Stimulated activated CD4-positive, alpha-beta T cell treated with anti-CD3 and anti-CD28 coated beads, Interleukin-12 subunit alpha, Interleukin-12 subunit beta, amount 100 ng/mL, for 24 hours (primary cell): ENCODE results near the gene TMEM259.

Experiments
- DNase-seq, 2 experiments: peaks; one replicate each; pipeline ENCODE4 v3.0.0-alpha.2; 2020; ENCODE audit warnings: low read depth in 2 of 2

Gene TMEM259

DNA sequence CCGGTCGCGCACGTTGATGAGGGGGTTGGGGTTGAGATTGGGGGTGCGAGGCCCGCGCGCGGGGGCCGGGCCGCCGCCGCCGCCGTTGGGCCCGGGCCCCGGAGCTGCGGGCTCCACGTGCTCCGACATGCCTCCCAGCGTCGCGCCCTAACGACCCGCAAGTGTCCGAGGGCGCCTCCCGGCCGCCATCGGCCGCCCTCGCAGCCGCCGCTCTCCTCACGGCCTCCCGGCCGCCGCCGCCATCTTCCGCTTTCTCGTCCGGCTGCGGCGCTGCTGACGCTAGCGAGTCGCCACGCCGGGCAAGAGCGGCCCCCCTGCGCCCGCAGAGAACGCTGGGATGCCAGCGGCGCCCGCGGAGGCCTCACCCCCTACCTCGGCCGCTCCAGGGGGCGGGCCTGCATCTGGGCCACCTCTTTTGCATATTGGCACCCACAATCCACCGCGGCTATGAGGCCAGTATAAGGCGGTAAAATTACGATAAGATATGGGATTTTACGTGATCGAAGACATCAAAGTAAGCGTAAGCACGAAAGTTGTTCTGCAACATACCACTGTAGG is at the start of gene TMEM259:
Gene TMEM259 (minus strand): TSS at position 256 of the 558 bp plus-strand sequence. CDS start 127 bp downstream, at position 129.
- DNase-seq: peak; percentile 92 to 94

DNA sequence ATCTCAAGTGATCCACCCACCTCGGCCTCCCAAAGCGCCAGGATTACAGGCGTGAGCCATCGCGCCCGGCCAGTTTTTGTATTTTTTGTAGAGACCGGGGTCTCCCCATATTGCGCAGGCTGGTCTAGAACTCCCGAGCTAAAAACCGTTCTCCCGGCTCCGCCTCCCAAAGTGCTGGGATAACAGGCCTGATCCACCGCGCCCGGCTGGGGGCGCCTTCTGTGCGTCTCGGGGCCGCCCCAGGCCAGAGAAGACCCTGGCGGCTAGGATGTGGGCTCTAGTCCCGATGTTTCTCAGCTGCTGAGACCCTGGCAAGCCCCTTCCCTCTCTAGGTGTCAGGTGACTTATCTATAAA is 49.6 kb upstream of the TMEM259 start:
- DNase-seq: no peak

- DNase-seq: no peak
These were observed 48.3 kb upstream of the TMEM259 start for GRCh38 chr19:1069009-1069779.

GRCh38 chr19:1068009-1069001 is 47.4 kb upstream of the TMEM259 start:
- no peak for DNase-seq

DNA sequence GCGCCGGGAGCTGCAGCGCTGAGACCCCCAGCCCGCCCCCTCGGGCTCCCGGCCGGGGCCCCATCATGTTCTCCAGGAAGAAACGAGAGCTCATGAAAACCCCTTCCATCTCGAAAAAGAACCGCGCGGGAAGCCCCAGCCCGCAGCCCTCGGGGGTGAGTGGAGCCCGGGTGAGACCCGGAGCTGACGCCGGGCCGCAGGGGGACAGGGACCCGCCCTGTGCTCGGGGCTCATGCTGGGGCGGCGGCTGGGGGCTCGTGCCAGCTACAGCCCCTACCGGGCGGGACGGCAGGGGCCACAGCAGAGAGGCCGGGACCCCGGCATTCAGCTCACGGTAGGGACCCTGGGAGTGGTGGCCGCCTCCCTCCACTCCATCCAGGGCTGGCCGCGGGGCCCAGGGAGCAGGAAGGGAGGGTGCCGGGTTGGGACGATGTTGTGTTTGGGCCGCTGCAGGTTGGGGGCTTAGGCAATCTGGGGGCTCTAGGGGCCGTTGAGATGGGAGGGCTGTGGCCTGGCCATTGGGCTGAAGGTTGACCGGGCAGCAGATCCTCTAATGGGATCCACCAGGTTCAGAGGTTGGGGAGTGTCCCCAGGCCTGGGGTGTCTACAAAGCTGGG is 46.5 kb upstream of the TMEM259 start:
- no peak for DNase-seq

GRCh38 chr19:1066748-1067340 is 45.9 kb upstream of the TMEM259 start, which contains the start of gene ARHGAP45:
ARHGAP45 (plus strand) TSS chr19:1067167; CDS start chr19:1067406, 239 bp downstream.
- peak; percentile 60 to 74 for DNase-seq

DNA sequence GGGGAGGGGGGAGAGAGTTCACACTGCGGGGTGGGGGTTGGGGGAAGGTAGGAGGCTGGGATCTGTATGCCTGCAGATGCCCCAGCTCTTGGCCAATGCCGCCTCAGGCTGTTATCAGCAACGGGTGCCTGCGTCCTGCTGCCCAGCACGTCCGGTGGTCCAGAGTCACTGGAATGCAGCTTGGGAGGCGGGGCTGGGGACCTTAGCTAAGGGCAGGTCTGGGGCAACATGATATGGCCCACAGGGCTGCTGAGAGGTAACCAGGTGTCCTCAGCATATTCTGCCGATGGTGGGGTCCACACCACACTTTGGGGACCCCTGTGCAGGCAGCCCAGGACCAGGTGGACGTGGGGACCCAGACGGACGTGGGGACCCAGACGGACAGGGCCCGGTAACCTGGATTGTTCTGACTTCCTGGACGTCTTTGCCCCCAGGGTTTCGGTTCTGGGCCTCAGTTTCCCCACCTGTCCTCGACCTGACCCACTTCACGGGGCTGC is 45.4 kb upstream of the TMEM259 start:
- no peak for DNase-seq

DNA sequence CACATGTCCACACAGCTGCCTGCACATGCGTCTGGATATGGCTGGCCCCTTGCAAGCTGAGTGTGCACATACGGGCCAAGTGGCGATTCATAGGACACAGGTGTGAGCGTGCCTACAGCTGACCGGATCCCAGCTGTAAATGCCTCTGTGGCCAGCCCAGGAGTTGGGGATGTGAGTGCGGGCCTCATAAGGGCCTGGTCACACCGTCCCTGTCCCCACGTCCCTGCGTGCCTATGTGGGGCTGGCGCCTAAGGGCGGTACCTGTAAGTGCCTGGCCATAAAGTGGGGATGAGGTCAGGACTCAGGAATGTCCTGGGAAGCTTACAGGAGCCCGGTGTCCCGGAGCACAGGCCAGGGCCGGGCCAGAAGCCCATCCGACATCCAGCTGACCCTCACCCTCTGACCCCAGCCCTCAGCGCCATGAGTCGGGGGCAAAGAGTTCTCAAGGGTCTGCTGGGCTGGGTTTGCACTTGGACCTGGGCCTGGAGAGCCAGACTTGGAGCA is 44.7 kb upstream of the TMEM259 start:
- no peak for DNase-seq

DNA sequence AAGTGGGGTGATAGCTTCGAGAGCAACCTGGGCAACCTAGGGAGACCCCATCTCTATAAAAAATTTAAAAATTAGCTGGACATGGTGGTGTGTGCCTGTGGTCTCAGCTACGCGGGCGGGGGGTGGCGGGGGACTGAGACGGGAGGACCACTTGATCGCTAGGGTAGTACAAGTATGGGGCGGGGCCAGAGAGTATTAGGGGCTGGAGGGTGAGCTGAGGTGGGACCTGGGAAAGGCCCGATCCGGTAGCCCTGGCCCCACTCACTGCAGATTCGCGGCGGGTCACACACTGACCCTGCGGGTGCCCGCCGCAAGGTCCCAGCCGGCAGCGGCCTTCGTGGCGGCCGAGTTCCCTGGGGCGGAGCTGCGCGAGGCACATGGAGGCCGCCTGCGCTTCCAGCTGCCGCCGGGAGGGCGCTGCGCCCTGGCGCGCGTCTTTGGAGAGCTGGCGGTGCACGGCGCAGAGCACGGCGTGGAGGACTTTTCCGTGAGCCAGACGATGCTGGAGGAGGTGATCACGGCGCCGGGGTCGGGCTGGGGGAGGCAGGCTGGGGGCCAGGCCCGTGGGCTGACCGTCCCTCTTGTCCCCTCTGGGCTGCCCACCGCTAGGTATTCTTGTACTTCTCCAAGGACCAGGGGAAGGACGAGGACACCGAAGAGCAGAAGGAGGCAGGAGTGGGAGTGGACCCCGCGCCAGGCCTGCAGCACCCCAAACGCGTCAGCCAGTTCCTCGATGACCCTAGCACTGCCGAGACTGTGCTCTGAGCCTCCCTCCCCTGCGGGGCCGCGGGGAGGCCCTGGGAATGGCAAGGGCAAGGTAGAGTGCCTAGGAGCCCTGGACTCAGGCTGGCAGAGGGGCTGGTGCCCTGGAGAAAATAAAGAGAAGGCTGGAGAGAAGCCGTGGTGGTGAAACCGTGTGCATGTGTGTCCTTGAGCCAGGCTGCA is 44.0 kb upstream of the TMEM259 start:
- DNase-seq: peak; percentile 58 to 69

DNA sequence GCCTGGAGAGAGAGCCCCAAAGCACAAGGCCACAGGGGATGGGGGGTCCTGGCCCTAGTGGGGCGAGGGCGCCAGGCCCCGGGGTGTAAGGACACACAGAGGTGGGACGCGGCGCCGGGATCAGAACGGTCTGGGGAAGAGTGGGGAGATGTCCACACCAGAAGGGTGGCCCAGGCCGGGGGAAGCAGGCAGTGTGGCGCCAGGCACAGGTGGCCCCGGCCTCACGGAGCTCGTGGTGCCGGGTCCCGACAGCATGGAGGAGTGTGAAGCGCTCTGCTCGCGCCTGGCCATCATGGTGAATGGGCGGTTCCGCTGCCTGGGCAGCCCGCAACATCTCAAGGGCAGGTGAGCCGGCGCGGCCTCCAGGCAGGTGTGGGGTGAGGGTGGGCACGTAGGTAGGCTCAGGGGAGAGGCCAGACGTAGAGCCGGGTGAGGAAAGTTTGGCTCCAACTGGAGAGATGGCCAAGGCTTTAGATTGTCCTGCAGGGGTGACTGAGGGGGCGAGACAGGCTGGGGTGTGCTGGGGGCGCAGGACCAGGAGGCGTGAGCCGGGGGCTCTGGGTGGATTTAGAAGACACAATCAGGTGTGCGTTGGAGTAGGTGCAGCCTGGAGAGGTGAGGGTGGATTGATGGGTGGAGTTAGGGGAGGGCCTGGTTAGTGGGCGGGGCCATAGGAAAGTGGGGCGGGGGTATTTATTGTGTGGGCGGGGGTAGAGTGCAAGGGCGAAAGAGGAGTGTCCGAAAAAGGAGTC is 43.2 kb upstream of the TMEM259 start:
- DNase-seq: no peak

GRCh38 chr19:1063030-1063908 is 42.3 kb upstream of the TMEM259 start:
- no peak for DNase-seq

DNA sequence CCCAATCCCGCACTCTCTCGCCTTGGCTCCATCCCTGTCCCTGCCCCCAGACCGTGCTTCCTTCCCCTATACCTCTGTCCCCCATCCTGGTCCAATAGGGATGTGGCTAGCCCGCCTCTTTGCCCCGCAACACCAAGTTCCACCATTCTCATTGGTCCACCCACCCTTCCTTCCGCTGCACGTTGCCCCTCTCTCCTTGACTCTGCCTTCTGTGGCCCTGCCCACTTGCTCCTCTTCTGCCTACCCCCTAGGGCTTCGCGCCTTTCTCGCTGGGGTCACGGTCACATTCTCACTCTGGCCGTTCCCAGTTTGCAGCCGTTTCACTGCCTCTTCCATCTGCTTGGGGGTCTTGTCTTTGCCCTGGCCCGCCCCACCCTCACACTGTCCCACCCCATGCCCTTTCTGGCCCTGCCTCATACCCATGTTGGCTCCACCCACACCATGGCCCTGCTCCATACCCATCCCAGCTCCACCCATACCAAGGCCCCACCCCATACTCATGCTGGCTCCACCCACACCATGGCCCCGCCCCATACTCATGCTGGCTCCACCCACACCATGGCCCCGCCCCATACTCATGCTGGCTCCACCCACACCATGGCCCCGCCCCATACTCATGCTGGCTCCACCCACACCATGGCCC is 41.6 kb upstream of the TMEM259 start:
- no peak for DNase-seq

DNA sequence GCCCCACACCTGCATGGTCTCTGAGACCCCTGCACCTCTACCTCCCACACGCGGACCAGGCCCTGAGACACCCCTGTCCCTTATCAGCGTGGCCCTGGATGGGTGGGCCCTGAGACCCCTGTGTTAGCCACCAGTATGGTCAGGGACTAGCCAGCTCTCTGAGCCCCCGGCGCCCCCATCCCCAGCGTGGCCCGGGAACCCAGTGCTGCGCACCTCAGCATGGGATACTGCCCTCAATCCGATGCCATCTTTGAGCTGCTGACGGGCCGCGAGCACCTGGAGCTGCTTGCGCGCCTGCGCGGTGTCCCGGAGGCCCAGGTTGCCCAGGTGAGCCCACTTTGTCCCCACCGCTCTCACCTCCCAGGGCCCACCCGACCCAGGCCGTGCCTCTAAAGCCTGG is 41.1 kb upstream of the TMEM259 start:
- no peak for DNase-seq

GRCh38 chr19:1060689-1061088 is 39.8 kb upstream of the TMEM259 start:
- DNase-seq: no peak

DNA sequence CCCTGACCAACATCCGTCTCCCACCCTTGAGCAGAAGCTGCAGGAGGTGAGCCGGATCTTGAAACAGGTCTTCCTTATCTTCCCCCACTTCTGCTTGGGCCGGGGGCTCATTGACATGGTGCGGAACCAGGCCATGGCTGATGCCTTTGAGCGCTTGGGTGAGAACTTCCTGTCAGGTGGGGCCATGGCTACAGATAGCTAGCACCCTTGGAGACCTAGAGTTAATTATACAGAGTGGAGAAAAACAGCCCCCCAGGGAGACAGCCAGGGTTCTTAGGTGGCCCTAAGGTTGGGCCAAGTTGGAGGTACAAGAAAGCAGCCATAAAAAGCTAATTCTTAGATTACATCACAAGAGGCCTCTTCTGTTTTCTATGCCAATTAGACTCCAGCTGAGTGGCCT is 37.2 kb upstream of the TMEM259 start:
- no peak for DNase-seq

DNA sequence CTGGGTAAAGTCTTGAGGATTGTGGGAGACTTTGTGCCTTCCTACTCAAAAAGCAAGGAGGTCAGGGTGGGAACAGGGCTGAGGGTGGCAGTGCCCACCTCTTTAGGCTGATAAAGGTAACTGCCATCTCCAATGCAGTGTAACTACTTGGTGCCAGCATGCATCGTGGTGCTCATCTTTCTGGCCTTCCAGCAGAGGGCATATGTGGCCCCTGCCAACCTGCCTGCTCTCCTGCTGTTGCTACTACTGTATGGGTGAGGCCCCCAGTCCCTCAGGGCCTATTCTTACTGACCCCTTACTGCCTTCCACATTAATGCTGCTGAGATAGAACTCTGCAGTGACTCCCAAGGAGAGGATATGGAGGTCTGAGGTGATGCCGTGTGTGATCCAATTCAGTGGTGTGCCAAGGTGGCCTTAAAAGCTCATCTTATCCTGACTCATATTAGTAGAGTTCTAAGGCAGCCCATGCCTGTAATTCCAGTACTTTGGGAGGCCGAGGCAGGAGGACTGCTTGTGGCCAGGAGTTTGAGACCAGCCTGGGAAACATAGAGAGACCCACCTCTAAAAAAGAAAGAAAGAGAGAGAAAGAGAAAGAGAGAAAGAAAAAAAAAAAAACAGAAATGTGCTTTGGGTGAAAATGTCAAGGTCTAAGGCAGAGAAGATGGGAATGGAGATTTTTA is 36.4 kb upstream of the TMEM259 start:
- no peak for DNase-seq
